Epidermal melanocyte (primary cell): ENCODE measurements around the gene TMX1.

ENCODE experiments used
- DNase-seq: peaks from one replicate; pipeline ENCODE4 v3.0.0; 2011; ENCODE audit warnings: low spot score; ENCODE audit not compliant: insufficient read length

TMX1 gene

DNA sequence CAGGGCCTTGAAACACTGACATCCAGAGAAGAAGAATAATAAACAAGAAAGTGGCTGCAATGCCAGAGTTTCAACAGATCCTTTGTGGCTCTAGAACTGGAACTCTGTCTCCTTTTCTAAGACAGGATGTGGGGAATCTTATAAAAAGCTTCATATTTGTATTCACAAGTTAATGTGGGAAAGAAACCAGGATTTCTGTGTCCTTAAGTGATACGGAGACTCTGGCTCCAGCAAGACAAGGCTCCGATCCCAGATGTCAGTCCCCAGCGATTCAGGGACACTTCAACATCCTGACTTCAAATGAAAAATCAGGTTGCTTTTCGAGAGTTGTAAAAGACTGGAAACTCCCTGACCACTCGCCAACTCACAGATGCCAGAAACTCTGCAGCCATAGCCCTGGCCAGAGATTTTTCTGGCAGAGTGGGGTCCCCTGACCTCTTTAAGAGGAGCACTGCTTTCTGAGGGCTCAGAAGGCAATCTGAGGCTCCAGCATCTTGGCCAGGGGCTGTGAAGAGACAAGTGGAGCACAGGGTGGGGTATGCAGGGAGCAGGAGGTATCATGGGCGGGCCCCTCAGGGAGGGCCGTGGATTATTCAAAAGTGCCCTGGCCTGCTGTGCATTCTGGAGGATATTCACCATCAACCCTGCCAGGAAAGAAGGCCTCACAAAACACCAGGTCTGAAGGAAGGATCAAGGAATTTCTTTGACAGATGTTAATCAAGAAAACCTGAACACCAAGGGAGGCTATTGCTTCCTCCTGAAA, 53.3 kb downstream of the TMX1 start:
- no peak for DNase-seq

DNA sequence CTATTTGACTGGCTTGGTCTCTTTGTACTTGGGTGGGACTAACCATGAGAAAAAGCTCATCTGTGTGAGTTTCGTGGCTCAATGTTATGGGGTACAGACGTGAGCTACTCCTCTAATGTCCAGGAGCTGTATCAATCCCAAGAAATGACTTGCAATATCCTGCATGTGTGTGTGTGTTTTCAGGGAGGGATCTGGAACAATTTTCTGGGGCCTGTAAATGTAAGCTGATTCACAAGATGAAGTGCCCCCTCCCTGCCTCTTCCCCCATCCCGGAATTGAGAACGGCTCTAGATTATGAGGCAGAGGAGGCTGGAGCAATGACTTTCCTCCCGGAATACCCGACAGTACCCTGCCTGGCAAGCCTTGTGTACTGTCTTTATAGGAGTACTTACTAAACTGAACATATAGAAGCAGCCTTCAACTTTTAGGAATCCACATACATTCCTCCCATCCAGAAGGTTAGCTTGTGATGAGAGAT, 53.9 kb downstream of the TMX1 start:
- no peak for DNase-seq

DNA sequence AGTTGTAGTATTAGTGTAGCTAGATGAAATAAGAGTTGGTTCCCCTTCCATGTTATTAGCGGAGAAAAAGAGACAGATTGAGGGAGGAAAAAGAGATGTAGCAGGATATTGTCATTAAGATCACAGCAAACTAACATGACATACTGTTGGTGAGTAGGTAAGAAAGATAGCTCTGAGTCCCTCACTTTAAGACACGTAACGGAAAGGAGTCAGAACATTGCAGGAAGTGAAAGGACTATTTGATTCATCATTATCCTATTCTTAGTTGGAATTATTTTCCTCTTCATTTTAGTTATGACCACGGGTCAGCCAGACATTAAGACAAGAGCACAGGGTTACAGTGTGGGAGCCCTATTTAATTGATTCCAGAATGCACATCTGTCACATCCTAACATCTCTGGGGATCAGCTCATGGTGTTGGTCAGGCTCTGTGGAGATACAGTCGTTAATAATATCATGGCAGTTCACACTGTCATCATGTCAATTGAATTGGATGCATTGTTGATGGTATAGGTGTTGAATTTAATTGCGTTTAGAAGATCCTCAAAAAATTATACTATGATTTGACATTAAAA, 55.0 kb downstream of the TMX1 start:
- no peak for DNase-seq

DNA sequence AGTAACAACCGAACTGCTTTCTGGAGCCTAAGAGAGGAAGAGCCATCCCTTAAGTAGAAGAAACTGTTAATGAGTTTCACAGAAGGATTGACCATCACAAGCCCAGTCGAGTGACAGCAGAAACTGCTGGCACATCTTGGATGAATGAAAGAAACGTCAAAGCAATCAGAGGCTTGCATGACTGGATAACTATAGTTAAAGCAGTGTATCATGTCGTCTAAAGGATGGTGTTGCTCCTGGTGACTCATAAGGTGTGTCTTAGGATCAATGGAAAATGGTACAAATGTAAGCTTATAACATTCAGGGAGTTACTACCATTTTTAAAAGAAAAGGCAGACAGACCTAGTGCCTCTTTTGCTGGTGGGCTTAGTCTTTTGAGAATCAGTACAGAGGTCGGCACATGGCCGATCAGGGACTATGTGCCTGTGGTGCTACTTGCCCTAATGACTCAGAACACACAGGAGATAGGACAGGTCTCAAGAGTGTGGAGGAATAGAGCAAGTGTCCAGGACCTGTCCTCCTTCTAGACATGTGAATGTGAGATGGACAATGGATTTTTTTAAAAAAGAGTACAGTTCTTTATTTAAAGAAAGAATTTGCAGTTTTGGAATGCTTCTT, 55.7 kb downstream of the TMX1 start:
- no peak for DNase-seq

DNA sequence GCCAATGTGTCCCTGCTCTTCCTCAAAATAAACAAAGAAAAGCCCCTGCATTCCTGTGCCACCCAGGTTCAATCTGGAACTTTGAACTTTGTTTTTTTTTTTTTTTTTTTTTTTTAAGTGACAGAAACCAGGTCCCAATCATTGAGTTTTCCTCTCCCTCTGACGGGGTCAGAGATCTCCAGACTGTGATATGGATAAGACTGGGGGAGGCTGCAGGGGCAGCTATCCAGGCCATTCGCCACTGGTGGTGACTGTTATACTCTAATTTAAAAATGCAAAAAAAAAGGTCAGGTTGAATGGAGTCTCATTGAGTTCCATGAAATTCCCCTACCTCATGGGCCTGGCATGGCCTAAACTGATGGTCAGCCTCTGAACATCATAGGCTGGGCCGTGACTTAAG, 57.0 kb downstream of the TMX1 start:
- no peak for DNase-seq

DNA sequence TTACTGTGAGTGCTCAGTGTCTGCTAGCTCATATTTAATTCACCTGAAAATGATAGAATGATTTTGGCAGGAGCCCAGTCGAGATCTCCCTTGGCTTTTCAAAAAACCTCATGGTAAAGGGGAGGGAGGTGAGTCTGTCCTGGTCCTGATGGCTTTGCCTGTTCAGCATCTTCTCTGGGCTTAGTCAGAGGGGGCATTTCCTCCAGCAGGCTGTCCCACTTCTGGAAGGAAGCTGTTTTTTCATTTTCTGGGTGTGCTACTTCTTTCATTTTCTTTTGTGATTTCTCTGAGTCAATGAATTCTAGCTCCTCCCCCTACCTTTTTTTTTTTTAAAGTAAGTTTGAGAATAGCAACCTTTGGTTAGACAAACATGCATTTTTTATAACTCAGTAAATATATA, 58.8 kb downstream of the TMX1 start:
- DNase-seq, result no peak

DNA sequence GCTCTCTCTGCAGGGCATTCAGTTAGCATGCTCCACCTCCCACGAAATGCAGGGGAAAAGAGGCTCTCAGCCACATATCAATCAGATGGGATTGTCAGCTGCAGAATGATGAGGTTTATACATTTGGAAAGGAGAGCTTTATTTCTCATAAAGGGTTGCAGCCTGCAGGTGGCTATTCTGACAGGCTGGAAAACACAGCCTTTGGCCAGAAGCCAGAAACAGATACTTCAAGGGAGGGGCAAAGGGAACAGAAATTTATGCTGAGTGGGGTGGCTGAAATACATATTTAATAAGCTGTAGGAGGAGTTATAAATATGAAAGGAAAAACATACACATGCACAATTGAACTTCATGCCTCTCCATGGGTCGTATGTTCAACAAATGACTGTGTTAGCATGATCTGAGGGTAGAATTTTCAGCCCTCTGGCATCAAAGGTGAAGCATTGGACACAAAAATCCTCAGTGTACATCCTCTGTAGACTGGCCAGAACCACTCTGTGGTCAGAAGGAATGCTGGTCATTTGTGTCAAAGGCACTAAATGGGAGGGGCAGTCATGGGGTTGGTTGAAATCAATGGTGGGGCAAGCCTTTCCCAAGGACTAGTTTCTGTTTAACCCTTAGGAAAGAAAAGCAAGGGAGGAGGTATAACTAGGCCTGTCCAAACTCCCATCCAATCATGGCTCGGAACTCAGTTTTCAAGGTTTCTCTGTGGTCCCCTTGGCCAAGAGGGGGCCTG, 62.4 kb downstream of the TMX1 start:
- no peak for DNase-seq

DNA sequence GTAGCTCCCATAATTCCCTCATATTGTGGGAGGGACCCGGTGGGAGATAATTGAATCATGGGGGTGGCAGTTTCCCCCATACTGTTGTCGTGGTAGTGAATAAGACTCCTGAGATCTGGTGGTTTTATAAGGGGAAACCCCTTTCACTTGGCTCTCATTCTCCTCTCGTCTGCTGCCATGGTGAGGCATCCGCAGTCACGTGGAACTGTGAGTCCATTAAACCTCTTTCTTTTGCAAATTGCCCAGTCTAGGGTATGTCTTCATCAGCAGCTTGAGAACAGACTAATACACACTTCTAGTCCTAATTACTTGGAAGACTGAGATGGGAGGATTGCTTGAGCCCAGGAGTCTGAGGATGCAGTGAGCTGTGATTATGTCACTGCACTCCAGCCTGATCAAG, 64.4 kb downstream of the TMX1 start:
- no peak for DNase-seq

DNA sequence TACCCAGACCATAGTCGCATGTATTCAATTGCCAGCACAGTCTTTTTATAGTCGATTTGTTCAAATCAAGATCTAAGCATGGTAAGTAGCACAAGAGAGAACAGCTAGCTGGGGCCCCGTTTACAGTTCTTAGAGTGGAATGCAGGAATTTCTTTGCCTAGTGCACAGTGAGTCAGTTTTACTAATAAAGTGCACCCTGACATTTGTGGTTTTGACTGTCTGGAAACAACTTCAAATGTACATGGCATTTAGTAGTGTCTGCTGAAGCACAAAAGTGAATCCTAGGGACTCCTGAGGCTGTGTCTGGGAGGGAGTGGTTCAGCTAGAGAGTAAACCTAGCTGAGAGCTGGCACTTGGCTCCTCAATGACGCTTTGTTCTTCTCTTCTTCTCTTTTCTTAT, 64.9 kb downstream of the TMX1 start:
- DNase-seq, result peak; percentile 61

DNA sequence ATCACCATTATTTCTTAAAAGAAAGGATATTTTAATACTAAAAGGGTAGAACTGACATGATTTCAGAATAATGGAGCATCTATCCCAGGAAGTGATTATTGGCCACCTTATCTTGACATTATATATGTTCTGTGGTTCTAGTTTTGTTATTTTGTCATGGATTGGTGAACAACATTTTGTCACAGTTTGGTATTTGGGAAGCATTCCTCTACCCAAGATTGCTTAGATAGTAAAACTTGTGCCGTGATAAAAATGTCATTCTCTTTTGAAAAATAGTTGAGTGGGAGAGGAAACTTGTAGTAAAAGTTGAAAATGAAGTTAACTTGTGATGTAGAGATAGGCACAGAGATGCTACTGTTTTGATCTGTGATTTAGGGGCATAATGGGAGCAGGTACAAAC, 65.7 kb downstream of the TMX1 start:
- DNase-seq, result no peak
